Esophagus muscularis mucosa (tissue), 4 donors: ENCODE measurements around the gene SUN3.

Experiments
- CTCF ChIP-seq, 3 experiments: fragments of 200-600 bp in 2 of 3; fragments of 450-650 bp in 1 of 3; sonication (generic) in 2 of 3; IDR thresholded peaks; one replicate each; pipeline ENCODE4 v1.5.1; 2017 to 2019; ENCODE audit warnings: antibody characterized with exemption in 3 of 3, mild to moderate bottlenecking in 2 of 3, moderate library complexity in 1 of 3
- EP300 ChIP-seq: sonication (generic); formaldehyde crosslinking; IDR thresholded peaks from one replicate; pipeline ENCODE4 v1.6.1; 2017; ENCODE audit warnings: antibody characterized with exemption
- POLR2A ChIP-seq: fragments of 450-650 bp; IDR thresholded peaks from one replicate; pipeline ENCODE4 v1.6.1; 2017; ENCODE audit warnings: antibody characterized with exemption, moderate library complexity, mild to moderate bottlenecking, low read depth

GRCh38 chr7:48077423-48077822, 48.5 kb upstream of the SUN3 start:
- TF ChIP-seq CTCF (IDR thresholded peaks at IDR 0.05), result no peak
- no peak for TF ChIP-seq POLR2A
- no peak for TF ChIP-seq EP300
